Measurements from ENCODE around the gene EGFL6.

GRCh38 chrX:13661735-13662288 is 92.4 kb downstream of the EGFL6 start:
- TF ChIP-seq CTCF (IDR thresholded peaks at IDR 0.05) (no peak), MYBL2 (CRISPR knock-in tag; IDR thresholded peaks at IDR 0.05) (no peak), FOXJ3 (CRISPR knock-in tag; IDR thresholded peaks at IDR 0.05; ENCODE audit: borderline replicate concordance) (no peak), OVOL2 (CRISPR knock-in tag; IDR thresholded peaks at IDR 0.05; ENCODE audit: borderline replicate concordance) (no peak), STAT6 (CRISPR knock-in tag; conservative IDR thresholded peaks at IDR 0.05; ENCODE audit: low read depth) (no peak), ZNF121 (CRISPR knock-in tag; IDR thresholded peaks at IDR 0.05) (no peak), PRDM15 (CRISPR knock-in tag; IDR thresholded peaks at IDR 0.05) (no peak), SP1 (CRISPR knock-in tag; conservative IDR thresholded peaks at IDR 0.05) (no peak), E2F4 (CRISPR knock-in tag; IDR thresholded peaks at IDR 0.05; ENCODE audit: borderline replicate concordance, low read depth) (no peak), NFE2L1 (CRISPR knock-in tag; IDR thresholded peaks at IDR 0.05) (no peak), MAX (CRISPR knock-in tag; IDR thresholded peaks at IDR 0.05) (no peak), MXD4 (CRISPR knock-in tag; IDR thresholded peaks at IDR 0.05; ENCODE audit: borderline replicate concordance) (no peak), USF2 (CRISPR knock-in tag; IDR thresholded peaks at IDR 0.05) (no peak)
